Trophoblast cell (in vitro differentiated cells and primary cell): ENCODE results near the gene TRAT1.

Experiments
- DNase-seq, 2 donors: peaks; one replicate each; pipeline ENCODE4 v3.0.0-alpha.2; 2016
- H2AFZ ChIP-seq: 2 replicates; pipeline ENCODE4 v1.6.1; 2013; ENCODE audit warnings: low read length, moderate library complexity, mild to moderate bottlenecking; ENCODE audit not compliant: insufficient read depth, poor library complexity
- H2AK5ac ChIP-seq: 2 replicates; pipeline ENCODE4 v1.6.1; 2013; ENCODE audit warnings: mild to moderate bottlenecking, low read length
- H2BK120ac ChIP-seq: 2 replicates; pipeline ENCODE4 v1.6.1; 2013; ENCODE audit warnings: low read length, mild to moderate bottlenecking, moderate library complexity; ENCODE audit not compliant: insufficient read depth, poor library complexity
- H2BK12ac ChIP-seq: 2 replicates; pipeline ENCODE4 v1.6.1; 2013; ENCODE audit warnings: mild to moderate bottlenecking, low read length, moderate library complexity
- H2BK5ac ChIP-seq: 2 replicates; pipeline ENCODE4 v1.6.1; 2013; ENCODE audit warnings: low read length, low read depth, moderate library complexity, mild to moderate bottlenecking; ENCODE audit not compliant: poor library complexity
- H3K14ac ChIP-seq: 2 replicates; pipeline ENCODE4 v1.6.1; 2013; ENCODE audit warnings: mild to moderate bottlenecking, low read length
- H3K18ac ChIP-seq: 2 replicates; pipeline ENCODE4 v1.6.1; 2013; ENCODE audit warnings: mild to moderate bottlenecking, low read length
- H3K23ac ChIP-seq: 2 replicates; pipeline ENCODE4 v1.6.1; 2013; ENCODE audit warnings: low read length
- H3K27ac ChIP-seq: 2 replicates; pipeline ENCODE4 v1.5.1; 2013; ENCODE audit warnings: low read depth, mild to moderate bottlenecking, inconsistent platforms, low read length, moderate library complexity
- H3K27me3 ChIP-seq: 2 replicates; pipeline ENCODE4 v1.6.1; 2013; ENCODE audit warnings: inconsistent platforms, mild to moderate bottlenecking, low read length, moderate library complexity; ENCODE audit not compliant: insufficient read depth
- H3K36me3 ChIP-seq, 2 experiments: 1 replicate in 1 of 2; 2 replicates in 1 of 2; pipeline ENCODE4 v1.6.1; 2013; ENCODE audit warnings: low read length in 2 of 2, mild to moderate bottlenecking in 2 of 2, moderate library complexity in 1 of 2; ENCODE audit not compliant: insufficient read depth in 2 of 2, control insufficient read depth in 1 of 2
- H3K4ac ChIP-seq: 2 replicates; pipeline ENCODE4 v1.6.1; 2013; ENCODE audit warnings: low read depth, mild to moderate bottlenecking, low read length, moderate library complexity
- H3K4me1 ChIP-seq, 2 experiments: 1 replicate in 1 of 2; 2 replicates in 1 of 2; pipeline ENCODE4 v1.6.1; 2013; ENCODE audit warnings: low read length in 2 of 2, mild to moderate bottlenecking in 2 of 2, moderate library complexity in 1 of 2; ENCODE audit not compliant: insufficient read depth in 2 of 2, control insufficient read depth in 1 of 2
- H3K4me2 ChIP-seq: 2 replicates; pipeline ENCODE4 v1.6.1; 2013; ENCODE audit warnings: inconsistent platforms, mild to moderate bottlenecking, low read length, moderate library complexity
- H3K4me3 ChIP-seq: 2 replicates; pipeline ENCODE4 v1.5.1; 2013; ENCODE audit warnings: mild to moderate bottlenecking, low read depth, low read length, inconsistent platforms
- H3K79me1 ChIP-seq: one replicate; pipeline ENCODE4 v1.6.1; 2013; ENCODE audit warnings: low read length
- H3K79me2 ChIP-seq: 2 replicates; pipeline ENCODE4 v1.6.1; 2013; ENCODE audit warnings: low read length, mild to moderate bottlenecking; ENCODE audit not compliant: control insufficient read depth, insufficient read depth, poor library complexity
- H3K9ac ChIP-seq: 2 replicates; pipeline ENCODE4 v1.6.1; 2013; ENCODE audit warnings: mild to moderate bottlenecking, low read length
- H3K9me3 ChIP-seq: 2 replicates; pipeline ENCODE4 v1.6.1; 2013; ENCODE audit warnings: low read depth, mild to moderate bottlenecking, control low read depth, inconsistent platforms, low read length; ENCODE audit not compliant: insufficient read depth
- H4K12ac ChIP-seq: 2 replicates; pipeline ENCODE4 v1.6.1; 2013; ENCODE audit warnings: low read depth, mild to moderate bottlenecking, low read length, moderate library complexity
- H4K8ac ChIP-seq: 2 replicates; pipeline ENCODE4 v1.6.1; 2013; ENCODE audit warnings: low read depth, mild to moderate bottlenecking, low read length, moderate library complexity
- H4K91ac ChIP-seq: one replicate; pipeline ENCODE4 v1.6.1; 2013; ENCODE audit warnings: low read depth, mild to moderate bottlenecking, low read length, moderate library complexity
- WGBS: extraction: QIAGEN DNeasy Blood & Tissue Kit; methylation state at CpG from one replicate; pipeline ENCODE4 v1.1.7; 2013; ENCODE audit warnings: missing lambda C conversion rate; ENCODE audit not compliant: insufficient read length, insufficient coverage; ENCODE audit errors: extremely low coverage; 5-methylcytosine and 5-hydroxymethylcytosine counted together

The TRAT1 gene

DNA sequence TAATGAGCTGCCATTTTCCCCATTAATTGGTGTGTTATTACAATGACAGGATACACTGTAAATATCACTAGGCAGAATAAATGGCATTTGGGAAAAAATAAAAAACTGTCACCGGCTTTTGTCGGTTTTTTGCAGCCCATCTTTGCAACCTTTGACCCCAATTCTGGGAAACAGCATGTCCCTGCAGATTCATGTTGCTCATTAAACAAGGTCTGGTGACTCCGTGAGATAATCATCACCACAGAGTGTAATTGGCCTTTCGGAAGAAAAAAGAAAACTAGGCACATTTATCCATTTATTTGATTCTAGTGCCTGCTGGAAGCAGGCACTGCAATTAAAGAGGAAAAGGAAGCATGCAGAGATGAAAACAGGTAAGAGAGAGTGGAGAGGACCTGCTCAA lies 64.5 kb downstream of the TRAT1 start:
- Histone ChIP-seq H2BK12ac (no peak overlapping the region), H3K79me2 (no peaks in the 10 kb centered on the region), H3K4me2 (no peak overlapping the region), H3K23ac (no peak overlapping the region), H2BK120ac (no peak overlapping the region), H3K9me3 (no peaks in the 10 kb centered on the region), H3K18ac (no peak overlapping the region), H3K27ac (no peak overlapping the region), H3K9ac (no peak overlapping the region), H3K27me3 (no peaks in the 10 kb centered on the region), H4K8ac (no peak overlapping the region), H2BK5ac (no peak overlapping the region), H4K12ac (no peak overlapping the region), H2AFZ (no peak overlapping the region), H3K14ac (no peak overlapping the region), H2AK5ac (no peak overlapping the region), H4K91ac (no peak overlapping the region), H3K79me1 (no peaks in the 10 kb centered on the region), H3K4me1 (no peaks in the 10 kb centered on the region), H3K4me3 (no peak overlapping the region), H3K36me3 (no peaks in the 10 kb centered on the region), H3K4ac (no peak overlapping the region)
- no peak for DNase-seq
- WGBS, result no CpG with 5 or more reads among the region's 4 CpGs

GRCh38 chr3:108887777-108888176 lies 65.2 kb downstream of the TRAT1 start:
- H3K18ac ChIP-seq, result no peak overlapping the region
- H3K23ac ChIP-seq, result no peak overlapping the region
- no peak overlapping the region for H4K8ac ChIP-seq
- no peak overlapping the region for H3K14ac ChIP-seq
- no peak overlapping the region for H3K9ac ChIP-seq
- no peaks in the 10 kb centered on the region for H3K4me1 ChIP-seq
- WGBS, result no CpG with 5 or more reads among the region's 2 CpGs
- DNase-seq, result no peak
- no peak overlapping the region for H2BK12ac ChIP-seq
- no peak overlapping the region for H3K4me2 ChIP-seq
- no peaks in the 10 kb centered on the region for H3K9me3 ChIP-seq
- no peaks in the 10 kb centered on the region for H3K79me2 ChIP-seq
- no peak overlapping the region for H2AK5ac ChIP-seq
- H2BK120ac ChIP-seq, result no peak overlapping the region
- H3K79me1 ChIP-seq, result no peaks in the 10 kb centered on the region
- H4K91ac ChIP-seq, result no peak overlapping the region
- no peaks in the 10 kb centered on the region for H3K36me3 ChIP-seq
- H3K27me3 ChIP-seq, result no peaks in the 10 kb centered on the region
- no peak overlapping the region for H3K27ac ChIP-seq
- no peak overlapping the region for H2AFZ ChIP-seq
- no peak overlapping the region for H4K12ac ChIP-seq
- H3K4ac ChIP-seq, result no peak overlapping the region
- no peak overlapping the region for H3K4me3 ChIP-seq
- no peak overlapping the region for H2BK5ac ChIP-seq

GRCh38 chr3:108891833-108892232 lies 69.2 kb downstream of the TRAT1 start:
- no peak overlapping the region for H3K4ac ChIP-seq
- no peak overlapping the region for H3K4me3 ChIP-seq
- H3K4me2 ChIP-seq, result no peak overlapping the region
- H3K36me3 ChIP-seq, result no peaks in the 10 kb centered on the region
- no peak overlapping the region for H2AK5ac ChIP-seq
- H3K23ac ChIP-seq, result no peak overlapping the region
- no peak overlapping the region for H4K91ac ChIP-seq
- no peak overlapping the region for H4K12ac ChIP-seq
- no peak overlapping the region for H2BK120ac ChIP-seq
- H3K27ac ChIP-seq, result no peak overlapping the region
- no peak overlapping the region for H4K8ac ChIP-seq
- H3K9ac ChIP-seq, result no peak overlapping the region
- H2AFZ ChIP-seq, result no peak overlapping the region
- no peak overlapping the region for H3K18ac ChIP-seq
- H3K4me1 ChIP-seq, result no peaks in the 10 kb centered on the region
- no peaks in the 10 kb centered on the region for H3K9me3 ChIP-seq
- no peaks in the 10 kb centered on the region for H3K79me1 ChIP-seq
- H3K27me3 ChIP-seq, result no peaks in the 10 kb centered on the region
- no CpG with 5 or more reads among the region's 3 CpGs for WGBS
- H3K79me2 ChIP-seq, result no peaks in the 10 kb centered on the region
- no peak overlapping the region for H2BK12ac ChIP-seq
- H2BK5ac ChIP-seq, result no peak overlapping the region
- DNase-seq, result no peak
- no peak overlapping the region for H3K14ac ChIP-seq

DNA sequence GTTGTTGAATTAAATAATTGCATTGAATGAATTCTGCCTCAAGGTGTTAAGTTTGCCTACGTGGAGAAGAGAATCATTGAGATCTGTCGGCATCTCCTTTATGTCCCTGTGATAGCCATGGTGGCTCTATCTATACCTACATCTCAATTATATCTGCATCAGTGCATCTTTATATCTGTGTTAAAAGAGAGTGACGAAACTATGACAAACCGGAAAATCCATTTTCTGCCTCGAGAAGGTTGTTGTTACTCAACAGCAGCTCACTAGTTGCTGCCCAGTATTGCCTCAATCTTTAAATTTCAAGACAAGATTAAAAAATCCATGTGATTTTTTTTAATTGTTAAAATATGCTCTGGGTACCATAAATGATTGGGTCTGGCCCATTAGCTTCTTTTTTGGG lies 72.4 kb downstream of the TRAT1 start:
- Histone ChIP-seq H2AK5ac (no peak overlapping the region), H3K27me3 (no peaks in the 10 kb centered on the region), H4K8ac (no peak overlapping the region), H2BK5ac (no peak overlapping the region), H4K91ac (no peak overlapping the region), H3K79me1 (no peaks in the 10 kb centered on the region), H3K4me3 (no peak overlapping the region), H3K4ac (no peak overlapping the region), H3K14ac (no peak overlapping the region), H3K27ac (no peak overlapping the region), H3K18ac (no peak overlapping the region), H3K9me3 (no peaks in the 10 kb centered on the region), H3K79me2 (no peaks in the 10 kb centered on the region), H3K36me3 (no peaks in the 10 kb centered on the region), H3K9ac (no peak overlapping the region), H2BK120ac (no peak overlapping the region), H4K12ac (no peak overlapping the region), H3K4me2 (no peak overlapping the region), H3K23ac (no peak overlapping the region), H2BK12ac (no peak overlapping the region), H3K4me1 (no peaks in the 10 kb centered on the region), H2AFZ (no peak overlapping the region)
- DNase-seq, result peak; percentile 12 to 70
- WGBS, result no CpG with 5 or more reads among the region's 5 CpGs
